ENCODE data around the gene ZNRF1.
"Not testable (repeated sequence)": the region's sequence is repeated elsewhere in the genome, so short reads cannot be mapped to it uniquely, and the experiment has no call there.

Gene ZNRF1

GRCh38 chr16:75019586-75019985, 20.8 kb downstream of the ZNRF1 start:
- no peak for TF ChIP-seq CTCF (IDR thresholded peaks at IDR 0.05; ENCODE audit: low read depth, low read length, missing control alignments)
- no peak overlapping the region for H3K4me3 ChIP-seq (ENCODE audit: low read depth, low read length)
- DNase-seq (ENCODE audit: low read depth) = no peak

- TF ChIP-seq CTCF (IDR thresholded peaks at IDR 0.05; ENCODE audit: low read depth, low read length, missing control alignments) = no peak
- DNase-seq (ENCODE audit: low read depth) = no peak
- H3K4me3 ChIP-seq (ENCODE audit: low read depth, low read length) = no peak overlapping the region
Measured at GRCh38 chr16:75021410-75021809, 22.6 kb downstream of the ZNRF1 start.

GRCh38 chr16:75022567-75022966, 23.7 kb downstream of the ZNRF1 start:
- DNase-seq (ENCODE audit: low read depth) = no peak
- H3K4me3 ChIP-seq (ENCODE audit: low read depth, low read length) = no peak overlapping the region
- TF ChIP-seq CTCF (IDR thresholded peaks at IDR 0.05; ENCODE audit: low read depth, low read length, missing control alignments) = no peak

GRCh38 chr16:75023009-75023408, 24.2 kb downstream of the ZNRF1 start:
- DNase-seq (ENCODE audit: low read depth) = no peak
- TF ChIP-seq CTCF (IDR thresholded peaks at IDR 0.05; ENCODE audit: low read depth, low read length, missing control alignments) = no peak
- no peak overlapping the region for H3K4me3 ChIP-seq (ENCODE audit: low read depth, low read length)

GRCh38 chr16:75024182-75024581, 25.4 kb downstream of the ZNRF1 start:
- no peak for TF ChIP-seq CTCF (IDR thresholded peaks at IDR 0.05; ENCODE audit: low read depth, low read length, missing control alignments)
- no peak for DNase-seq (ENCODE audit: low read depth)
- no peak overlapping the region for H3K4me3 ChIP-seq (ENCODE audit: low read depth, low read length)

GRCh38 chr16:75024594-75024993, 25.8 kb downstream of the ZNRF1 start:
- TF ChIP-seq CTCF (IDR thresholded peaks at IDR 0.05; ENCODE audit: low read depth, low read length, missing control alignments) = no peak
- no peak for DNase-seq (ENCODE audit: low read depth)
- no peak overlapping the region for H3K4me3 ChIP-seq (ENCODE audit: low read depth, low read length)

- no peak for TF ChIP-seq CTCF (IDR thresholded peaks at IDR 0.05; ENCODE audit: low read depth, low read length, missing control alignments)
- H3K4me3 ChIP-seq (ENCODE audit: low read depth, low read length) = no peak overlapping the region
- no peak for DNase-seq (ENCODE audit: low read depth)
Measured at GRCh38 chr16:75025761-75026160, 26.9 kb downstream of the ZNRF1 start.

GRCh38 chr16:75026239-75026891, 27.5 kb downstream of the ZNRF1 start:
- DNase-seq (ENCODE audit: low read depth); H3K4me3 ChIP-seq (ENCODE audit: low read depth, low read length): not testable (repeated sequence)

Measured in GM12864 (cell line).